ENCODE measurements around the gene NAP1L2. TPM values are rescaled to one million over a fixed set of nuclear protein-coding genes. Genes with fewer than 3 reads are reported as not detected.
"Not testable (repeated sequence)": the region's sequence is repeated elsewhere in the genome, so short reads cannot be mapped to it uniquely, and the experiment has no call there.

NAP1L2 gene
- total and polyA plus RNA-seq, 12 donors, result 0.20 to 16.7 (median 8.3) TPM

DNA sequence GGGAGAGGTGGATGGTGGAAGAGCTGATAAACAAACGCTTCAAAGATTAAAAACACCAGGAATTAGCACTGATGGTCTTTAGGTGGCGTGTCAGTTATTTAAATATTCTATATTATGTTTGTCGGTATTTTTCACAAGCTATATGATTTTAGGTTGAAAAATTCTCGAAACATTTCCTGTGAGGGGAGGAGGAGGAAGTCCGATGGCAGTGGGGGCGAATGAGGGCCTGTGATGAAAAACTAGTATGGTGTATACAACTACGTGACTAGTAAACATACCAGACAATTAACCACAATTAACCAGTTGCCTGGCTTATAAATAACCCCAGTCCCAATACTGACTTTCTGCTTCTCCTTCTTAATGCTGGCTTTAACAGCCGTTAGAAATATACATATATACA, 595 bp upstream of the NAP1L2 start:
- Histone ChIP-seq H3K27ac (peak overlapping the region in 7 of 10 donors; percentile 10 to 67 (median 56)), H3K27me3 (peaks cover 0 to 35% (median 0%) of the 10 kb centered on the region in 7 donors), H3K9me3 (peaks cover 0 to 8% (median 0%) of the 10 kb centered on the region in 11 donors), H3K4me3 (peak overlapping the region in 9 of 10 donors; percentile 44 to 67 (median 60)), H3K36me3 (no peaks in the 10 kb centered on the region), H3K4me1 (peaks cover 0 to 5% (median 0%) of the 10 kb centered on the region in 9 donors)
- DNase-seq (no peak), ATAC-seq (no peak)
- TF ChIP-seq CTCF (IDR thresholded peaks at IDR 0.05), result no peak
- WGBS, 2 donors, result 24 to 29% methylated on average over 8 of the region's 8 CpGs
- intact Hi-C loops (cut with DNase I), result no loop called here

- 3 to 4% methylated on average over 18 of the region's 18 CpGs for WGBS, 2 donors
- intact Hi-C loops (cut with DNase I), result no loop called here
Measured at GRCh38 chrX:73213734-73214425, 771 bp downstream of the NAP1L2 start.

DNA sequence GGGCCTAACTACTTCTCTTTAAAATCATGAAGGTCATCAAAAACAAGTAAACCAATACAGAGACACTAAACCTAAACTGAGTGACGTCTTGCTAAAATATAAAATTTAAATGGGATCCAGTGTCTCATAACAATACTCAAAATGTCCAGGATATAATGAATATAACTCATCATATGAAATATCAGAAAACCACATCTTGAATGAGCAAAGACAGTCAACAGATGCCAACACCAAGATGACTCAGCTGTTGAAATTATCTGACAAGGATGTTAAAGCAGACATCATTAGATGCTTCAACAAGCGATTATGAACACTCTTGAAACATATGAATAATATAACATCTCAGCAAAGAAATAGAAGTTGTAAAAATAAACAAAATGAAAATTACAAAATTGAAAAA, 8.3 kb downstream of the NAP1L2 start:
- Histone ChIP-seq H3K36me3 (no peaks in the 10 kb centered on the region), H3K27ac (no peak overlapping the region), H3K4me3 (no peak overlapping the region), H3K27me3 (peaks cover 0 to 8% (median 0%) of the 10 kb centered on the region in 7 donors), H3K9me3 (peaks cover 0 to 13% (median 0%) of the 10 kb centered on the region in 11 donors), H3K4me1 (no peaks in the 10 kb centered on the region)
- WGBS, 2 donors, result 76 to 81% methylated on average over 2 of the region's 2 CpGs
- DNase-seq (no peak), ATAC-seq (no peak)
- TF ChIP-seq CTCF (IDR thresholded peaks at IDR 0.05), result no peak
- intact Hi-C loops (cut with DNase I), result no loop called here

More at GRCh38 chrX:73213734-73214425, 771 bp downstream of the NAP1L2 start:
- H3K4me3 ChIP-seq, result peak overlapping the region; percentile 26 to 67 (median 57)
- H3K27ac ChIP-seq, result peak overlapping the region in 6 of 10 donors; percentile 43 to 67 (median 62)
- DNase-seq (no peak), ATAC-seq (peak in 3 of 8 donors; percentile 29 to 37 (median 30))
- no peak for TF ChIP-seq CTCF (IDR thresholded peaks at IDR 0.05)
- H3K9me3 ChIP-seq, result no peaks in the 10 kb centered on the region
- peaks cover 0 to 38% (median 0%) of the 10 kb centered on the region in 7 donors for H3K27me3 ChIP-seq
- no peaks in the 10 kb centered on the region for H3K36me3 ChIP-seq
- H3K4me1 ChIP-seq, result peaks cover 0 to 5% (median 0%) of the 10 kb centered on the region in 9 donors

DNA sequence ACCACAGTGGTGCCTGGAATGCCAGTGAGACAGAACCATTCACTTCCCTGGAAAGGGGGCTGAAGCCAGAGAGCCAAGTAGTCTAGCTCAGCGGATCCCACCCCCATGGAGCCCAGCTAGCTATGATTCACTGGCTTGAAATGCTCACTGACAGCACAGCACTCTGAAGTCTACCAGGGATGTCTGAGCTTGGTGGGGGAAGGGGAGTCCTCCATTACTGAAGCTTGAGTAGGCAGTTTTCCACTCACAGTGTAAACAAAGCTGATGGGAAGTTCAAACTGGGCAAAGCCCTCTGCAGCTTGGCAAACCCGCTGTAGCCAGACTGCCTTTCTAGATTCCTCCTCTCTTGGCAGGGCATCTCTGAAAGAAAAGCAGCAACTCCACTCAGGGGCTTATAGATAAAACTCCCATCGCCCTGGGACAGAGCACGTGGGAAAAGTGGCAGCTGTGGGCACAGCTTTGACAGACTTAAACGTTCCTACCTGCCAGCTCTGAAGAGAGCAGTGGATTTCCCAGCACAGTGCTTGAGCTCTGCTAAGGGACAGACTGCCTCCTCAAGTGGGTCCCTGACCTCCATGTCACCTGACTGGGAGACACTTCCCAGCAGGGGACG, 32.0 kb downstream of the NAP1L2 start:
- peaks cover 0 to 10% (median 0%) of the 10 kb centered on the region in 7 donors for H3K27me3 ChIP-seq
- ATAC-seq, result no peak
- H3K4me1 ChIP-seq, result no peaks in the 10 kb centered on the region
- 72 to 88% methylated on average over 6 of the region's 6 CpGs for WGBS, 2 donors
- no peak overlapping the region for H3K4me3 ChIP-seq
- H3K27ac ChIP-seq, result no peak overlapping the region
- peaks cover 0 to 21% (median 0%) of the 10 kb centered on the region in 11 donors for H3K9me3 ChIP-seq
- H3K36me3 ChIP-seq, result no peaks in the 10 kb centered on the region
- no peak for DNase-seq
- intact Hi-C loops (cut with DNase I), result no loop called here
- no peak for TF ChIP-seq CTCF (IDR thresholded peaks at IDR 0.05)

DNA sequence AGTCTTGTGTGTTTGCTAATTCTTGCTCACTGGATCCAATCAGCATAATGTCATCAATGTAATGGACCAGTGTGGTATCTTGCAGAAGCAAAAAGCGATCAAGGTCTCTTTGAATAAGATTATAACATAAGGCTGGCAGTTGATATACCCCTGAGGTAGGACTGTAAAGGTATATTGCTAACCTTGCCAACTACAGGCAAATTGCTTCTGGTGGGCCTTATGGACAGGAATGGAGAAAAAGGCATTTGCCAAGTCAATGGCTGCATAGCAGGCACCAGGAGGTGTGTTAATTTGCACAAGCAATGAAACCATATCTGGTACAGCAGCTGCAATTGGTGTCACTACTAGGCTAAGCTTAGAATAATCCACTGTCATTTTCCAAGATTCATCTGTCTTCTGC, 45.7 kb downstream of the NAP1L2 start:
- ATAC-seq; H3K4me3 ChIP-seq; H3K27me3 ChIP-seq; H3K36me3 ChIP-seq; intact Hi-C loops (cut with DNase I); H3K9me3 ChIP-seq; H3K4me1 ChIP-seq; DNase-seq; H3K27ac ChIP-seq: not testable (repeated sequence)
- WGBS, 2 donors, result 70 to 77% methylated on average over 1 of the region's 1 CpG
